Uterus (tissue), 4 donors: ENCODE results near the gene ZNF625. TPM values are rescaled to one million over a fixed set of nuclear protein-coding genes. Genes with fewer than 3 reads are reported as not detected.

Experiments
- DNase-seq, 2 donors: peaks; one replicate each; pipeline ENCODE4 v3.0.0-alpha.2; 2019 to 2020
- H3K27ac ChIP-seq, 2 donors: fragments of 200-600 bp; sonication (generic); 1 replicate in 1 of 2; 2 replicates in 1 of 2; pipeline ENCODE4 v1.5.1; 2016 to 2018
- H3K27me3 ChIP-seq, 2 donors: fragments of 200-600 bp; sonication (generic); one replicate each; pipeline ENCODE4 v1.5.1; 2018 to 2019; ENCODE audit warnings: control low read depth in 1 of 2
- H3K36me3 ChIP-seq, 2 donors: fragments of 200-600 bp; sonication (generic); one replicate each; pipeline ENCODE4 v1.5.1; 2019; ENCODE audit warnings: control low read depth in 1 of 2
- H3K4me1 ChIP-seq, 2 donors: fragments of 200-600 bp; sonication (generic); one replicate each; pipeline ENCODE4 v1.5.1; 2018 to 2019; ENCODE audit warnings: control low read depth in 1 of 2
- H3K4me3 ChIP-seq, 2 donors: fragments of 200-600 bp; sonication (generic); 1 replicate in 1 of 2; 2 replicates in 1 of 2; pipeline ENCODE4 v1.5.1; 2018 to 2019; ENCODE audit warnings: mild to moderate bottlenecking in 1 of 2
- H3K9me3 ChIP-seq, 2 donors: fragments of 200-600 bp; sonication (generic); one replicate each; pipeline ENCODE4 v1.5.1; 2019; ENCODE audit warnings: control low read depth in 1 of 2
- POLR2A ChIP-seq, 2 donors: fragments of 450-650 bp; IDR thresholded peaks; one replicate each; pipeline ENCODE4 v1.6.1; 2016; ENCODE audit warnings: antibody characterized with exemption in 2 of 2, mild to moderate bottlenecking in 1 of 2, moderate library complexity in 1 of 2
- intact Hi-C: fragments of 100-400 bp; cut with DNase I; formaldehyde crosslinking; loops from one replicate; pipeline ENCODE4 v1.15.1; 2023; ENCODE audit warnings: low total_unique reads
- total RNA-seq, 4 donors: library from RNA; depleted of rRNA in 3 of 4; stranded (reverse); fragments of >200 nt in 3 of 4; gene quantifications; one replicate each; pipeline versions ENCODE4 v1.1.0 to v1.2.4, GENCODE V29; 2014 to 2023
- TF ChIP-seq, protein P1 (sequence below), 4 experiments: fragments of 200-600 bp in 2 of 4; fragments of 450-650 bp in 2 of 4; sonication (generic) in 2 of 4; IDR thresholded peaks; one replicate each; pipeline ENCODE4 v1.5.1; 2016 to 2019; ENCODE audit warnings: antibody characterized with exemption in 4 of 4, mild to moderate bottlenecking in 2 of 4, moderate library complexity in 1 of 4
- donor health status: DM: yes; HTN: yes; CAD: no.

ZNF625 gene
- total RNA-seq, 4 donors from 2014 or later, result 4.4 to 34.8 (median 10.1) TPM

GRCh38 chr19:12162882-12163806 is 6.6 kb upstream of the ZNF625 start, which contains the start of gene ZNF136:
Gene ZNF136 (plus strand): TSS chr19:12163096. CDS start chr19:12163204, 108 bp downstream.
- Histone ChIP-seq H3K27ac (peak within 1 kb of the TSS; percentile 89 to 93), H3K27me3 (no peaks in the 10 kb centered on the region), H3K36me3 (no peaks in the 10 kb centered on the region), H3K4me3 (peak within 1 kb of the TSS; percentile 77 to 90), H3K4me1 (peaks cover 2 to 3% of the 10 kb centered on the region in 2 donors), H3K9me3 (no peaks in the 10 kb centered on the region)
- DNase-seq, result peak; percentile 91 to 94
- intact Hi-C loops, result no loop called here
- peak; percentile 76 to 80 for TF ChIP-seq POLR2A (IDR thresholded peaks at IDR 0.05)
- TF ChIP-seq, protein P1, sequence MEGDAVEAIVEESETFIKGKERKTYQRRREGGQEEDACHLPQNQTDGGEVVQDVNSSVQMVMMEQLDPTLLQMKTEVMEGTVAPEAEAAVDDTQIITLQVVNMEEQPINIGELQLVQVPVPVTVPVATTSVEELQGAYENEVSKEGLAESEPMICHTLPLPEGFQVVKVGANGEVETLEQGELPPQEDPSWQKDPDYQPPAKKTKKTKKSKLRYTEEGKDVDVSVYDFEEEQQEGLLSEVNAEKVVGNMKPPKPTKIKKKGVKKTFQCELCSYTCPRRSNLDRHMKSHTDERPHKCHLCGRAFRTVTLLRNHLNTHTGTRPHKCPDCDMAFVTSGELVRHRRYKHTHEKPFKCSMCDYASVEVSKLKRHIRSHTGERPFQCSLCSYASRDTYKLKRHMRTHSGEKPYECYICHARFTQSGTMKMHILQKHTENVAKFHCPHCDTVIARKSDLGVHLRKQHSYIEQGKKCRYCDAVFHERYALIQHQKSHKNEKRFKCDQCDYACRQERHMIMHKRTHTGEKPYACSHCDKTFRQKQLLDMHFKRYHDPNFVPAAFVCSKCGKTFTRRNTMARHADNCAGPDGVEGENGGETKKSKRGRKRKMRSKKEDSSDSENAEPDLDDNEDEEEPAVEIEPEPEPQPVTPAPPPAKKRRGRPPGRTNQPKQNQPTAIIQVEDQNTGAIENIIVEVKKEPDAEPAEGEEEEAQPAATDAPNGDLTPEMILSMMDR (IDR thresholded peaks at IDR 0.05), result peak in 1 of 4 experiments; percentile 14

DNA sequence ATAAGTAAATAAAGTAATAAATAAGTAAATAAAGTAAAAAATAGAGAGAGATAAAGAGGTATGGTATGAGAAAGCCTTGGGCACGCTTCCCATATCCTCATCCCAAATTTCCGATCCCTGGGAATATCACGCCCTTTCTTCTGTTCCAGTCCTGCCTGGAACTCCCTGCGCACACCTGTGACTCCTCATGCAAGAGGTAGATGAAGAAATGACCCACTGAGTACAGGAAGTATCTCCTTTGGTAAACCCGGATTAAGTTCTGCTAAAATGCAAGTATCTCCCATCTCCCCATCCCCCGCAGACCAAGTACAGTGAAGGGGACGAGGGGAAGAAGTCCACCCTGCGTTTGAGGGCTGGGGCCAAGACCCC is 6.0 kb upstream of the ZNF625 start:
- H3K9me3 ChIP-seq, result no peaks in the 10 kb centered on the region
- TF ChIP-seq POLR2A (IDR thresholded peaks at IDR 0.05), result no peak
- TF ChIP-seq, protein P1 (IDR thresholded peaks at IDR 0.05), result no peak
- no peak for DNase-seq
- H3K27ac ChIP-seq, result peak overlapping the region; percentile 89 to 93
- intact Hi-C loops, result no loop called here
- peaks cover 2 to 3% of the 10 kb centered on the region in 2 donors for H3K4me1 ChIP-seq
- no peaks in the 10 kb centered on the region for H3K36me3 ChIP-seq
- no peaks in the 10 kb centered on the region for H3K27me3 ChIP-seq
- H3K4me3 ChIP-seq, result peak overlapping the region; percentile 77 to 90

DNA sequence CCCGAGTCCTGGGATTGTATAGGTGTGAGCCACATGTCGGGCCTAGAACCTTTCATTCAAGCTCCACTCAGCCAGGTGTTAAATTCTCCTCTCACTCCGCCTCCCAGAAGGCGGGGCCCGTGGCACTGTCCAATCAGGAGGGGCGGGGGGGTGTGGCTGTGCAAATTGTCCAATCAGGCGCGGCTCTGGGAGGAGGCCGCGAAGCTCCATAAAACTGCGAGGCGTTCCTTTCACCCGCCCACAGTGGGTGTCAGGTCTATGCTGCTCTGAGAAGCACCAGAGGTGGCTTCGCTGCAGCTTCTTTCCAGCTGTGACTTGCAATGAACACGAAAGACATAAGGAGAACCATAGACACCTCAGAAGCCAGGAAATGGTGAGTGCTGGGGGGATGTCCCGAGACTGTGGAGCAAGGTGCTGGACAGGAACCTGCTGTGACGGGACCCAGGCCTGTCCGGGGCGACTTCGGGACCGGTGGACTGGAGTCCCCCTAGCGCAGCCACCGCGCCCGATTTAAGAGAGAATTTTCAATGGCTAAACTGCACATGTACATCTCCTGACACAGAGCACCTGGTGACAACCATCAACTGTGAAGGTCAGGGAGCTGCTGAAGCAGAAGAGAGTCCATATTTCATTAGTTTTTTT is 3.4 kb upstream of the ZNF625 start:
- TF ChIP-seq, protein P1 (IDR thresholded peaks at IDR 0.05), result no peak
- TF ChIP-seq POLR2A (IDR thresholded peaks at IDR 0.05), result no peak
- intact Hi-C loops, result no loop called here
- H3K27ac ChIP-seq, result no peak overlapping the region

DNA sequence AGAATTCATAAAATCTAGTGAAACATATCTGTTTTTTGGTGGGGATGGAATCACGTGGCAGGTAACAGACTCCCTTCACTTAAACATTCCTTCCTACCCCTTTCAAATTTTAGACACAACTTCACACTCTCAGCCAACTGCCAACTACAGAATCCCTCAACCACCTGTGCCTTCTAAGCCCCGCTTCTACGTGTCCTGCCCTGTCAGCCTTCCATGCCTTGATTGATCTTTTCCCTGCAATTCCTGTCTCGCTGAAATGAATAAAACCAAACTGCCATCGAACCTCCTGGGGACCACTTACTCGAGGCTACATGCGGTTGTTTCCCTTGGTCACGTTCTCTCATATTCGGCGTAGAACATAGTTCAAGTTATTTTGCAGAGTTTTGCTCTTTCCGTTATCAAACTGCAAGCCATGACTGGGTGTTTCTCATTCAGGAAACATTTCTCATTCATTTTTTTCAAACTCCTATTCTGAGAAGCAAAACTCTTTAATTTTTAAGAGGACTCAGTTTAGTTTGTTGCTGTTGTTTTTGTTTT is 1.1 kb downstream of the ZNF625 start:
- intact Hi-C loops, result no loop called here
- Histone ChIP-seq H3K4me3 (peak overlapping the region; percentile 73 to 93), H3K27me3 (no peaks in the 10 kb centered on the region), H3K36me3 (no peaks in the 10 kb centered on the region), H3K9me3 (no peaks in the 10 kb centered on the region), H3K27ac (peak overlapping the region; percentile 70 to 79), H3K4me1 (no peaks in the 10 kb centered on the region)
- no peak for DNase-seq
- TF ChIP-seq, protein P1 (IDR thresholded peaks at IDR 0.05), result no peak
- TF ChIP-seq POLR2A (IDR thresholded peaks at IDR 0.05), result no peak

More for the DNA sequence above, 3.4 kb upstream of the ZNF625 start:
- H3K27me3 ChIP-seq, result no peaks in the 10 kb centered on the region
- H3K4me3 ChIP-seq, result no peak overlapping the region
- H3K4me1 ChIP-seq, result peaks cover 2 to 3% of the 10 kb centered on the region in 2 donors
- no peaks in the 10 kb centered on the region for H3K9me3 ChIP-seq
- no peaks in the 10 kb centered on the region for H3K36me3 ChIP-seq
- DNase-seq, result no peak
